Stimulated activated CD4-positive, alpha-beta T cell treated with anti-CD3 and anti-CD28 coated beads, Interleukin-15, amount 100 ng/mL, for 24 hours (primary cell): ENCODE measurements around the gene DMXL2.
"Not testable (repeated sequence)": the region's sequence is repeated elsewhere in the genome, so short reads cannot be mapped to it uniquely, and the experiment has no call there.

ENCODE experiments used
- DNase-seq: peaks from one replicate; pipeline ENCODE4 v3.0.0-alpha.2; 2020

Gene DMXL2

DNA sequence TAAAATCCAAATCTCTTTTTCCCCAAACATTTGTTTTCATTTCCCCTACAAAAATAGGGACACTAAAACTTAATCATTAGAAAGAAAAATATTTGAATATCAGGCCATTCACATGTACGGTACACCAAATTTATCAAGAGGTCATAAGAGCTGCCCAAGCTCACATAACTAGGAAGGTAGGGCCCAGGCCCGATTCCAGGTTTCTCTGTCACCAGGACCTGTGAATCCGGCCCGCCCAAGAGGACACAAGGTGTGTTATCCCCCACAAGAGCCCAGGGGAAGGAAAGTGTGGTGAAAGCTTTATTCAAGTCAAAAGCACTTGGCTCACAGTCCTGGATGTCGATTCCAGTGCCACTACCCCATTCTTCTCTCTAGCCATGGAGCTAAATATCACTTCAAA is 130.6 kb downstream of the DMXL2 start:
- DNase-seq = no peak

DNA sequence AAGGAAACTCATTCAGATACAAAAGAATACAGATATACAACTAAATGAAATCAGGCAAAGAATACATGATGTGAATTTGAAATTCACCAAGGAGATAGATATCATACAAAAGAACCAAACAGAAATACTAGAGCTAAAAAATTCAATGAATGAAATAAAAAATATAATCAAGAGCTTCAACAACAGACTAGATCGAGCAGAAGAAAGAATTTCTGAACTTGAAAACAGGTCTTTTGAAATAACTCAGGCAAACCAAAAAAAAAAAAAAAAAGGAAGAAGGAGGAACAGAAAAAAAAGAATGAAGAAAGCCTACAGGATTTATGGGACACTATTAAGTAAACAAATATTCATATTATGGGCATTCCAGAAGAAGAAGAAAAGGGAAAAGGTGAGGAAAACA is 137.8 kb downstream of the DMXL2 start:
- DNase-seq = no peak

DNA sequence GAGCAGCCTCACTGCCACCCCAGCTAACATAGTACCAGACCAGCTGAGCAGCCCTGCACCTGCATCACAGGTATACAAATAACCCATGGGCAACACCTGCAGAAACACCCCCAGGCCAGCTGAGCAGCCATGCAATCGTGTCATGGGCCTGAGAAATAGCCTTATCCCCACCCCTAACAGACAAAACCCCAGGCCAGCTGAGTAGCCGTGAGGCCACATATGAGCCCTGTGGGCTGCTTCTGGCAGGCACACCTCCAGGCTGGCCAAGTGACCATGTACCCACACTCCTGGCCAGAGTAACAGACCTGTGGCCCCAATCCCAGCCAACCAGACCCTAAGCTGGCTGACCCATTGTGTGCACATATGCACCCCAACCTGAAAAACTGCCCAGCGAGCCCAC is 138.6 kb downstream of the DMXL2 start:
- DNase-seq = no peak

DNA sequence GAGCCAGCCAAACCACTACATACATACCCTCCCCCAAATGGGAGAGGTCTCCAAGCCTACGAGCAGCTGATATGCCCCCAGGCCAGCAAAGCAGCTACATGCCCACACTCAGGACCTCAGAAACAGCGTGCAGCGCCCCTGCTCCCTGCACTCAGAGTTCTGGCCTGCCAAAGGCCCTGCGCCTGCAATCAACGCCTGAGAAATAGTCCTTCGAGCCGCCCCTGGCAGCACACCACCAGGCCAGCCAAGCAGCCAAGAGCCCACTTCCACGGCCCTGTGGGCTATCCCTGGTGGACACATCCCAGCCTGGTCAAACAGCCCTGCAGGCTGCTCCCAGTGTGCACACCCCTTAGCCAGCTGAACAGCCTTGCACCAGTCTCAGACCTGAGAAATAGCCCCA is 139.1 kb downstream of the DMXL2 start:
- DNase-seq = no peak

DNA sequence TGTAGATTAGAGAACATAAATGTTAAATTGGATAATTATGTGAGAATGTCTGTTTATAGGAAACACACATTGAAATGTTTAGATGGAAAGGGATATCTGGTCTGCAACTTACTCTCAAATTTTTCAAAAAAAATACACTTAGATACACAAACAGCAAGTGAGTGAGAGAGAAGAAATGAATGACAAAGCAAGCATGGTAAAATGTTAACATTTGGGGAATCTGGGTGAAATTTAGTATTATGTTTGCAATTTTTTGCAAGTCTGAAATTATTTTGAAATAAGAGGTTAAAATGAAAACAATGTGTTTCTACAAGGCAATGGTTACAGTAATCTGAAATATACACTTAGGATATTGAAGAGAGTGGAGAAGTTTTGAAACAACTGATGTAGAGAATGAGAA is 146.8 kb downstream of the DMXL2 start:
- no peak for DNase-seq

DNA sequence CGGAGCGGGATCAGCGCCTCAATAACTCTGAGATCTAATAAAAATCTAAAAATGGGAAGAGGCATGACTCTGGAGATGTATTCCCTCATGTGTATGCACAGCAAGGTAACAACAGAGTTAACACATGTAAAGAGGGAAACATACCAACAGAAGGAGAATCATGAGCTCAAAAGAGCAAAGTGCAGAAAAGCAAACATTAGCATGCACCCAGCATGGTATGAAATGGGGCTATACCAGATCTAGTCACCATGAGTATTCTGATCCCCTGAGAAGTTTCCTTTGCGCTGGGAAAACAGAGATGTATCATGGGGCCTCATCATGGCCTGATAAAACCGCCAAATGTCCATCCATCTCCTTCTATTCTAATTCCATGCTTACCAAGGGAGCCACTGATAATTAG is 152.1 kb downstream of the DMXL2 start:
- no peak for DNase-seq

DNA sequence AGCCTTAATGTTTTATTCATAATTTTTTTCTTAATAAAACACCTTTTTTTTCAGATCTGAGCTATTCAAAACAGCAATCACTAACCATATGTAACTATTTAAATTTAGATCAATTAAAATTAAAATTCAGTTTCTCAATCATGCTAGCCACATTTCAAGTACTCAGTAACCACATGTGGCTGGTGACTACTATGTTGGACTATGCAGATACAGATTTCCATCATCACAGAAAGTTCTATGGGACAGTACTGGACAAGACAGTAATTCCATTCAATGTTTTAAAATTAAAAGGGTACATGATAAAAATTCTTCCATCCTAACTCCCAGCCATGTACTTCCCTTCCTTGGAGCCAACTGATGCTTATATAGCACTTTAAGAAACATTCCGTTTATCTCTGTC is 161.8 kb downstream of the DMXL2 start:
- DNase-seq = no peak

DNA sequence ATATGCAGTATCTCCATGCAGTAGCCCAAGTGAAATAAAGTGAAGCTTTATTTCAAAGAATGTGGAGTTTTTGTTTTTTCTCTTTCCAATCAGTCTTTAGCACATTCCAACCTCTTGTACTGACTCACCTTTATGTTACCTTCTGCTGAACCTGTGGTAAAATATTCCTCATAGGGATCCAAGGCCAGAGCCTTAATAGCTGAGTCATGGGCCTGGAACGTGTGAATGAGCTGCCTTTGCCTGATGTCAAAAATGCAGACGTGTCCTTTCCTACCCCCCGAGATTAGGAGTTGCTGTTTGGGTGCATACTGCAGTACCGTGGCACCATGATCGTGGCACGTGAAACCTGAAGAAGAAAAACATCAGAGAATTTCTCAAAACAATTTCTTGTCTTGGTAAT is 172.6 kb downstream of the DMXL2 start:
- no peak for DNase-seq

DNA sequence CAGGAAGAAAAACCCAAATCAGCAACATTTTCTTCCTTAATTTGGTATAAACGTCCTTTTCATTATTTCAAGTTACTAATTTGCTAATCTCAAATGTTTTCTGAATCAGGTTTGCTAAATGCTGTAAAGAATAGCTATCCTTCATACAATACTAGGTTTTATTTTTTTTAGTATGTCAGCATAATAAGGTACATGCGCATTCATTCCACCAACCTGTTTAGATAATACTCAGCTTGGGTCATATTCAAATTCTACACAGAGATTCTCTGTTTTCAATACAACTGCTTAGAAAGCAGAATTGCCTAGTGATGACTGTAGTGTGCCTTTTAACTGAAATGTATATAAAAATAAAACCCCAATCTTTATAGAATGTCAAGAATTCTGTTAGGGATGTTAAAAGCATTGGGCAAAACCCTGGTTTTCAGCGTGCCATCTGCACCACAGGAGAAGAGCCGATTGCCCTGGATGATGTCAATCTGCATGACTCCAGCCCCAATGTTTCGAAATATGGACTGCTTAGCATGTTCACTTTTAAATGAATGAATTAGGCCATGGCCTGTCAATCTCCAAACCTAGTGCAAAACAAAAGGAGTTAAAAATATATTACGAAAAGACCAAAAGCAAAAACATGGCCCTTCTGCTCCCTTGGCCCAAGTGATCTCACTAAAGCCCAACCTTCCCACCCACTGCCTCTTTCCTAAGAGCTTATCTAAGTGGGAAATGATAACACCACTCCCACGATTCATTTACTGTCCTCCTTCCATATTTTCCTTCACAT is 173.8 kb downstream of the DMXL2 start:
- DNase-seq = no peak

DNA sequence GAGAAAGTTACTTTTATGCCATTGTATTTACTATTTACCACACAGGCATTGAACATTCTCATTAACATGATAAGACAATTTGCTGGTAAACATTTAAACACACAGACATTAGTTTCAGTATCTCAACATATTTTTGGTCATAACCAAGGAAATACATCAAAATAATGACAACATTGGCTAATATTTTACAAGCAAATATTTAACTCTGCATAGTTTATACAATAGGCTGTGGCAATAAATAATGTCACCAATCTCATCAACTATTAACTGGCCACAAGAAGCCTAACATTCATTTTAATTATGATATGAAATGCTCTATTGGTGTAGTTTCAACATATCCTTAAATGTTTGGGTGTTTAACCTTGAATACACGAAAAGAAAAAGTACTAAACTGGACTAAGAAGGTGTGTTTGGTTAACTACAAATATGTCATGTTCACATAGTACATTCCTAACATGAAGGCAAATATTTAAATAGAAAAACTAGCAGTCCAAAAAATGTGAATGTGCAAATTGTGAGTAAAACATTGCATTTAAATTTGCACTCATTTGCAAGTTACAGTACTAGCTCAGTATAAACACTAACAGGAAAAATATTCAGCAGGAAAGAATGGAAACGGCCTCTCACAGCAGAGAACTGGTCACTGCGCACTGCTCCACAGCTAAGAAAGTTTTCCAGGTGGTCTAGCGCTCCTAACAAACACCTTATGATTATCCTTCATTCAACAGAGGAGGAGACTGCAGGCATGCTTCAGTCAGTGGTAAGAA is 174.5 kb downstream of the DMXL2 start:
- no peak for DNase-seq

DNA sequence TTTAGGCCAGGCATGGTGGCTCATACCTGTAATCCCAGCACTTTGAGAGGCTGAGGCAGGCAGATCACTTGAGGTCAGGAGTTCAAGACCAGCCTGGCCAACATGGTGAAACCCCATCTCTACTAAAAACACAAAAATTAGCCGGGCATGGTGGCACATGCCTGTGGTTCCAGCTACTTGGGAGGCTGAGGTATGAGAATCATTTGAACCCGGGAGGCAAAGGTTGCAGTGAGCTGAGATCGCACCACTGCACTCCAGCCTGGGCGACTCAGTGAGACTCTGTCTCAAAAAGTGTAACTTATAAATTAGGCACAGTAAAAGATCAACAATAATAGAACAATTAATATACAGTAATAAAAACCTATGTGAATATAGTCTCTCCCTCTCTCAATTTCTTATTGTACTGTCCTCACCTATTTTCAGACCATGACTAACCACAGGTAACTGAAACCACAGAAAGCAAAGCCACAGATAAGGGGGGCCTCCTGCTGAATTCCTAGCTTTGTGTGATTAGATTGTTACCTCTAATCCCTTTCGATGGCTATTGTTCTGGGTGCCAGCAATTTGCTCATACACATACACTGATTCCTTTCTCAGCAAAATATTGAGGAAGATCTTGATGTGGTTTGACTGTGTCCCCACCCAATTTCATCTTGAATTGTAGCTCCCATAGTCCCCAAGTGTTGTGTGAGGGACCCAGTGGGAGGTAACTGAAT is 176.4 kb downstream of the DMXL2 start:
- DNase-seq = not testable (repeated sequence)

DNA sequence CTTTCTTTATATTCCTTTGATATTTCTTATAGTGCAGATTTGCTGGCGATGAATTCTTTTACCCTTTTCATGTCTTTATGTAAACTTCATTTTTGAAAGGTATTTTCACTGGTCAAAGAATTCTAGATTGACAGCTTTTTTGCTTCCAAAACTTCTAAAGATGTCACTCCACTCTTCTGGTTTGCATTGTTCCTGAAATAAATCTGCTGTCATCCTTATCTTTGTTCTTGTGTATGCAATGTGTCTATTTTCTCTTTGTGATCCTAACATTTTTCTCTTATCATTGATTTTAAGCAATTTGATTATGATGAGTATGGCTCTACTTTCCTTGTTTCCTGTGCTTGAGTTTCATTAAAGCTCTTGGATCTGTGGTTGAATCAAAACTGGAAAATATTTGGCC is 177.8 kb downstream of the DMXL2 start:
- DNase-seq = no peak

DNA sequence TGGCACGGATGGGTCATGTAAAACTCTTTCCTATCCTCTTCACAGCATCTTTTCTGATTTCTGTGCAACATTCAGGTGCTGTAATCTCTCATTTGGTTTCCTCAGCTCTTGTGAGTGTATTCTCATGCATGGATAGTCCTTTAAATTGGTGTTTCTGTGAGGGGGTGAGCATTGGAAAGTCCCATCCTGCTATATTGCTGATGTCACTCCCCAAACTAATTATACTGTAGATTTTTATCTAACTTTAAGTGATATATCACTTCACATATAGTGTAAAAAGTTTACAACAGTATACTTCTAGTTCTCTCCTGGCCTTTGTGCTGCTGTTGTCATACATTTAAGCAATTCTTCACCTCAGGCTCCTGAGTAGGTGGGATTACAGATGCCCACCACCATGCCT is 178.5 kb downstream of the DMXL2 start:
- no peak for DNase-seq

DNA sequence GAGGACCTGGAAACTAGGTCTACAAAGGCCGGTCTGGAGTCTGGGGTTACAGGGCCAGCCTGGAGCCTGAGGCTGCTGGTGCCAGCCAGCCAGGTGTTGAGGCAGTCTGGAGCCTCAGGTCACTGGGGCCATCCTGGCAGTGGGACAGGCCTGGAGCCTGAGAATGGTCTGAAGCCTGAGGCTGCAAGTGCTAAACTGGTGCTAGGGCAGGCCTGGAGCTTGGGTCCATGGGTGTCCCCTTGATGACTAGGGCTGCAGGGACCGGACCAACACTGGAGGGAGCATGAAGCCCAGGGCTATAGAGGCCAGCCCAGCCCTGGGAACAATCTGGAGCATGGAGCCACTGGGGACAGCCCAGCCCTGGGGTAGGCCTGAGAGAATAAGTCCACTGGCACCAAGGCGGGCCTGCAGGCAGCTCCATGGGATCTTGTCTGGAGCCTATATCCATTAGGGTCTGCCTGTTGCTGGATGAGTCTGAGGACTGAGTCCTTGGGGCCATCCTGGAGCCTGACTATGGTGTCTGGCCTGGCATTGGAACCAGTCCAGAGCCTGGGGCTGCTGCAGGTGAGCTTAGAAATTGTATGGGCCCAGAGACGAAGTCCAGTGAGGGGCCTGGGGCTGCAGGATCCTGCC is 179.2 kb downstream of the DMXL2 start:
- no peak for DNase-seq

DNA sequence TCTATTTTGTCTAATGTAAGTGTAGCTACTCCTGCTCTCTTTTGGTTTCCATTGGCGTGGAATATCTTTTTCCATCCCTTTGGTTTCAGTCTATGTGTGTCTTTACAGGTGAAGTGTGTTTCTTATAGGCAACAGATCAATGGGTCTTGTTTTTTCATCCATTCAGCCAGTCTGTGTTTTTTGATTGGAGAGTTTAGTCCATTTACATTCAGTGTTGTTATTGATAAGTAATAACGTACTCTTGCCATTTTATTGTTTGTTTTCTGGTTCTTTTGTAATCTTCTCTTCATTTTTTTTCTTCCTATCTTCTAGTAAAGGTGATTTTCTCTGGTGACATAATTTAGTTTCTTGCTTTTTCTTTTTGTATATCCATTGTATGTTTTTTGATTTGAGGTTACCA is 184.0 kb downstream of the DMXL2 start:
- DNase-seq = no peak

DNA sequence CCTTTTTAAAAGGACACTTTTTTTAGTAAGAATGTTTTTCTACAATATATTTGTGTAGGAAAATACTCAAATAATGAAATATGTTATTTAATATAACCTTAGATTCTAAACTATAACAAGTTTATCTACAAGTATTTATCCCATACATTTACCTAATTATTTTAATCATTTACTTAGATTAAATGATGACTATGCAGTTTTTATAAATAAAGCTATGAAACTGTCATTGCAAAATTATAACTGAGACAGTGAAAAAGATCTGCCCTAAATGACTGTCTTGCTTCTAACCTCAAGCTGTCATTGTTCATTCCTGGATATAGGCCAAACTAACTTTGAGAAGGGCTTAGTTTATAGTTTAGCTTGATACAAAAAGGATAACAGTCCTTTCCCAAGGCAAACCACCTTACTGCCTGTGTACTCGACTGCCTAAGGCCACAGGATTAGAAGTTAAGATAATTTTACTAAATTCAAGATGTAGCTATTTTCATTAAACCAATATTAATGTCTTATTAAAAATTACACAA is 197.0 kb downstream of the DMXL2 start:
- no peak for DNase-seq

DNA sequence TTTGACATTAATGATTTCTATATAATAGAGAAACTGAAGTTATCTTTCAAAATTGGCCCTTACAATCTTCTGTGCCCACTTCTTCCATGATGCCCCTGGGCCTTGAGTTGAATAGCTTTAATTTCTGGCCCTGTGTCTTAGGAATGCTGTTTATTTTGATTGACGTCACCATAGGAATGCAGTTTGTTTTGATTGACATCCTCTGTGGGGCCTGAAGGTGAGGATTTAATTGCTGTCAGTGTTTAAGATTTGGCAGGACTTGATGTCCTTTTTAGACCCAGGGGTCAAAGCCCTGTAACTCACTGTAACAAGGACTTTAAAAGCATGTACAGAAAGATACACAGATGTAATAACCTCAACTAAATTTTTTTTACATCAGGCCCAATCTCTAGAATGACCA is 197.8 kb downstream of the DMXL2 start:
- DNase-seq = no peak

DNA sequence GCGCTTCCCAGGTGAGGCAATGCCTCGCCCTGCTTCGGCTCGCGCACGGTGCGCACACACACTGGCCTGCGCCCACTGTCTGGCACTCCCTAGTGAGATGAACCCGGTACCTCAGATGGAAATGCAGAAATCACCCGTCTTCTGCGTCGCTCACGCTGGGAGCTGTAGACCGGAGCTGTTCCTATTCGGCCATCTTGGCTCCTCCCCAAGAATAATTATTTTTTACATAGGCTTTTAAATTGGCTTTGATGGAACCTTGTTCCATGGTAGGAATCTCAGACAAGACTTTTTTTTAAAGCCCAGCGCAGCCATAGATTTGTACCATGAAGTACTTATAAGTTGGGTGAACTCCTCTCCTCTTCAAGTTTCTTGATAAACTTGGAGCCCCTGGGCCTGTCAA is 199.5 kb downstream of the DMXL2 start:
- DNase-seq = not testable (repeated sequence)

DNA sequence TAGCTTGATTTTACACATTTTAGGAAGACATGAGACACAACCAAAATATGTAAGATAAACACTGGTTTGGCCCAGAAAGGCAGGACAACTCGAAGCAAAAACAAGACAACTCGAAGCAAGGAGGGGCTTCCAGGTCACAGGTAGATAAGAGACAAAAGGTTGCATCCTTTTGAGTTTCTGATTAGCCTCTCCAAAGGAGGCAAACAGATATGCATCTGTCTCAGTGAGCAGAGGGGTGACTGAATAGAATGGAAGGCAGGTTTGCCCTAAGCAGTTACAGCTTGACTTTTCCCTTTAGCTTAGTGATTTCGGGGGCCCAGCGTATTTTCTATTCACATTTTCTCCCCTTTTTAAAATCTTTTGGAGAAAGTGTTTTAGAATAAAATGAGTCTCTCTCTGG is 206.4 kb downstream of the DMXL2 start:
- DNase-seq = no peak

DNA sequence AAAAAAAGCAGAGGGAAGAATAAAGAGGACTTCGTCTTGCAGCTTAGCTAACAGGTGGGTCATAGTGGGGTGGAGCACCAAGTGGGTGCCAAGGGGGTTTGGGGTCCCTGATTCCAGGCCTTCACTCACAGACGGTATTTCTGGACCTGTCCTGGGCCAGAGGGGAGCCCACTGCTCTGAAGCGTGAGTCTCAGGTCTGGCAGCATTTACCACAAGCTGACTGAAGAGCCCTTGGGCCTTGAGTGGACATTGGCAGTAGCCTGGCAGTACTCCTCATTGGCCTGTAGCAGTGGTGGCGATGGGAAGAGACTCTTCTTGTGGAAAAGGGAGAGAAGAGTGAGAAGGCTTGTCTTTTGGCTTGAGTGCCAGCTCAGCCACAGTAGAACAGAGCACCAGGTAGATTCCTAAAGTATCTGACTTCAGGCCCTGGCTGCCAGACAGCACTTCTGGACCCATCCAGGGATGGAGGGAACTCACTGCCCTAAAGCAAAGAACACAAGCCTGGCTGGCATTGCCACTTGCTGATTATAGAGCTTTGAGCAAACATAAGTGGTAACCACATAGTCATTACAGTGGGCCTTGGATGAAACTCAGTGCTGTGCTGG is 208.2 kb downstream of the DMXL2 start:
- DNase-seq = no peak

DNA sequence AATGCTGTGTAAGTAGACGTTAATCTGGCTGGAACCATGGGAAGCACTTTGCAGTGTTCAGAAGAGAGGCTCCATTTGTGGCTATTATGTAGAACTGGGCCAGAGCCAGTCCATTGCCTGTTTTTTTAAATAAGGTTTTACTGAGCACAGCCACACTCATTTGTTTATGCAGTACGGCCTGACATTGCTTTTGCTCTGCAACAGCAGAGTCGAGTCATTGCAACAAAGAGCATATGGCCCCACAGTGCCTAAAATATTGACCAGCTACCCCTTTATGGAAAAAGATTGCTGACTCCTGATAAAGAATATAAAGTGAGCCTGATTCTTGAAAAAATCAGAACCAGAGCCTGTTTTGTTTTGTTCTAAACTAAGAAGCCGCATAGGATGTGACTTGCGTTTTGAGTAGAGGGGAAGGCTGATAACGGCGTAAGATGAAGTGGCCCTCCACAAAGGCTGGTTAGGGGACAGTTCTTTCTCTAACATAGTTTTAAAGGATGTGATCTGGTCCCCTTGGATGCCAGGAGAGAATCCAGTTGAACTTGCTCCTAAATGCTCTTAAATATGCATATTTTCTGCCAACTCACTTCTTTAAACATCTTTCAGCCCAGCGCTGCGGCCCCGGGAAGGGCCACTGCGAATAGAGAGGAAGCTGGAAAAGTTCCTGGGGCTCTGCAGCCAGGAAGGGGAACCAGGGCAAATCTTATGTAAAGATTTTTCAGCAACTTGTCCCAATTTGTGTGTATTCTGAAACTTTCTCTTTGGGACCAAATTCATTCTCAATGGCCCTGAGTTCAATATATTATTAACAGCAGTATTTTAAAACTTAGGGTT is 216.7 kb downstream of the DMXL2 start:
- DNase-seq = no peak
